HG03342 (cell line): ENCODE measurements around the gene ASB12.

Experiments used
- ATAC-seq: cut with Tn5 transposase; IDR thresholded peaks from one replicate; pipeline ENCODE4 v1.9.1; 2021; ENCODE audit warnings: mild to moderate bottlenecking, moderate library complexity; ENCODE audit not compliant: unreplicated experiment

The ASB12 gene

DNA sequence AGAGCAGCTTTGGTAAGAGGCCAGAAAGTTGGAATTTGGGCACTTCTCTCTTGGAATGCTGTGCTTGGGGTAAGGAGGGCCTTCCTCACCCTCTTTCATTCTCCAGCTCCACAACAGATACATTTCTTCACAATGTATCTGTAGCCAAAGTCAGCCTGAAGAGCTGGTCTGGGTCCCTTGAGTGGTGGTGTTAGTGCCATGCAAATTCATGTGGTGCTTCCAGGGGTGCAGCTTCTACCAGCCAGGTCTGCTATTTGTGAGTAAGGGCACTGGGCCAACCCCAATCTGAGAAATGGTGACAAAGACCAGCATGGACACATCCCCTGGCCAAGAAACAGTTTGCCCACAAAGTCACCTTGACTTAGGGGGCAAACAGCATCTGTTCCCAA is 42.7 kb downstream of the ASB12 start:
- ATAC-seq = no peak

- no peak for ATAC-seq
These were observed 43.2 kb downstream of the ASB12 start for GRCh38 chrX:64186974-64187761.

DNA sequence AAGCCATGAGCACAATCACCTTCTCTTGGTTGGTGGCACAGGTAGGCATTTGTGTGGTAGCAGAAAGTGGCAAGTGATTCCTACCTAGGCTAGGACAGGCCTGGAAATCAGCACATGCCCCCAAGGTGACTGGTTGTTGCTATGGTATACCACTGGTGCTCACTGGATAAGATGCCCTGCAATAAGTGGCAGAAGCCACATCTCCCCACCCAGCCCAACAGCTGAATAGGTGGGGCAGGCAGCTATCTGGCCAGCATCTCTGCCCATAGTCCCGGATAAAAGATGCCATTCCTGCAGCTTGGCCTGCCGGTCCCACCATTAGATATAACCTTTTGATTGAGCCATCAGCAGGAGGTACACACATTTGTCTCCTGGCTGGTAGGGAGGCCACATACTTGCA is 46.0 kb downstream of the ASB12 start:
- no peak for ATAC-seq

- ATAC-seq = no peak
These were observed 48.2 kb downstream of the ASB12 start for GRCh38 chrX:64182208-64182607.

DNA sequence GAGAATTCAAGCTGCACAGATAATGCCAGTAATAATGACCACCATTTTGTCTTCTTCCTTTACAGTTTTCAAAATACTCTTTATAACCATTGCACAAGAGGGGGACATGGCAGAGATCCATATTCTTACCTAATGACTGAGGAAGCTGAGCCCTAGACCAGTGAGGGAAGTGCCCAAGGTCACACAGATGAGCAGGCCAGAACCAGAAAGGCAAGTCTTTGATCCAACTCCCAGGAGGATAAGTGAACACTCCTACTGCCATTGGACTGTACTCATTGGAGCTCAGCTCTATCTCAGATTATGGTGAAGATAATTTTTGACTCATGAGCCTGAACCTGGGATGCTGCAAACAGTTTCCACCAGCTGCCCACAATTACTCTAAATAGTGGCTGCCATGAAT is 53.5 kb downstream of the ASB12 start:
- ATAC-seq = no peak
